Measurements from ENCODE around the gene MNDA.

DNA sequence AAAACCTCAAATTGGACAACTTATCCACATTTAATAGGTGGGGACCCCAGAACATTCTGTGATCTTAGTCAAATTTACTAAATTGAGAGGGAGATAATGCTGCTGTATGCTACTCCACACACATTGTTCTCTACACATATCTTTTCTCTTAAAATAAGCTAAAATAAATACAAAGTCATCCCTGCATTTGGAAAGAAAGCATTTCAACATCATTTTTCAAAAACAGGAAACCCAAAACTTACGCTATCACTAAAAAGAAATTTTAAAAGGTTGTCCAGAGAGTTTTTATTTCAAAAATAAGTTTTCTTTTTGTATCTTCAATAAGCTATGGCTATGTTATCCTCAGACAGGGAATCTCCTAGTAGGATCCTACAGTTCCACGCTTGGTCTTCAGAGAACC, 30.6 kb upstream of the MNDA start:
- no peak for TF ChIP-seq POLR2A (IDR thresholded peaks at IDR 0.05)
- TF ChIP-seq EP300 (IDR thresholded peaks at IDR 0.05) = no peak
- TF ChIP-seq CTCF (IDR thresholded peaks at IDR 0.05) = no peak

Measured in sigmoid colon (tissue), 4 donors.